Measurements from ENCODE around the gene TBC1D16.
"Not testable (repeated sequence)": the region's sequence is repeated elsewhere in the genome, so short reads cannot be mapped to it uniquely, and the experiment has no call there.

The TBC1D16 gene

DNA sequence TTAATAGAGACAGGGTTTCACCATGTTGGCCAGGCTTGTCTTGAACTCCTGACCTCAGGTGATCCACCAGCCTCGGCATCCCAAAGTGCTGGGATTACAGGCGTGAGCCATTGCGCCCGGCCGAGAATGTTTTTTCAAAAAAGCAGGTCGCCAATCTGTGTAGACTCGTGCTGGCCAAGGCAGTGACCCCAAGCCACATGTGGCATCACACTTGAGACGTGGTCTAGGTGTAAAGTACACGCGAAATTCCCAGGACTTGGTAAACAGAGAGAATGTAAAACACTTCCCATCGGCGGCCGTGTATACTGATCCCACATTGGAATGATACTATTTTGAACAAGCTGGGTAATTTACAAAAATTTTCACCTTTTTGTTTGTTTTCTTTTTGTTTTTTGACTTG lies 41.1 kb downstream of the TBC1D16 start:
- no peak overlapping the region for H3K4me3 ChIP-seq (ENCODE audit: low read depth, low read length)
- DNase-seq (ENCODE audit: low read depth): no peak
- TF ChIP-seq, protein P1, sequence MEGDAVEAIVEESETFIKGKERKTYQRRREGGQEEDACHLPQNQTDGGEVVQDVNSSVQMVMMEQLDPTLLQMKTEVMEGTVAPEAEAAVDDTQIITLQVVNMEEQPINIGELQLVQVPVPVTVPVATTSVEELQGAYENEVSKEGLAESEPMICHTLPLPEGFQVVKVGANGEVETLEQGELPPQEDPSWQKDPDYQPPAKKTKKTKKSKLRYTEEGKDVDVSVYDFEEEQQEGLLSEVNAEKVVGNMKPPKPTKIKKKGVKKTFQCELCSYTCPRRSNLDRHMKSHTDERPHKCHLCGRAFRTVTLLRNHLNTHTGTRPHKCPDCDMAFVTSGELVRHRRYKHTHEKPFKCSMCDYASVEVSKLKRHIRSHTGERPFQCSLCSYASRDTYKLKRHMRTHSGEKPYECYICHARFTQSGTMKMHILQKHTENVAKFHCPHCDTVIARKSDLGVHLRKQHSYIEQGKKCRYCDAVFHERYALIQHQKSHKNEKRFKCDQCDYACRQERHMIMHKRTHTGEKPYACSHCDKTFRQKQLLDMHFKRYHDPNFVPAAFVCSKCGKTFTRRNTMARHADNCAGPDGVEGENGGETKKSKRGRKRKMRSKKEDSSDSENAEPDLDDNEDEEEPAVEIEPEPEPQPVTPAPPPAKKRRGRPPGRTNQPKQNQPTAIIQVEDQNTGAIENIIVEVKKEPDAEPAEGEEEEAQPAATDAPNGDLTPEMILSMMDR (conservative IDR thresholded peaks at IDR 0.05; ENCODE audit: low read depth, low read length): no peak

DNA sequence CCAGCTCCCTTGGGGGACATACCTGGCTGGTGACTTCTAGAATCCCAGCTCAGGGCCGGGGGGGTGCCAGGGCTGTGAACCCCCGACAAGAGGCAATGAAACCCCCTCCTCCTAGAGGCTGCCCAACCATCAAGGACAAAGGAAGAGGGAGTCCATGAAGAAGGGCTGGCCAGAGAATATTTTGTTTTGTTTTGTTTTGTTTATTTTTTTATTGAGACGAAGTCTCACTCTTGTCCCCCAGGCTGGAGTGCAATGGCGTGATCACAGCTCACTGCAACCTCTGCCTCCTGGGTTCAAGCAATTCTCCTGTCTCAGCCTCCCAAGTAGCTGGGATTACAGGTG lies 41.5 kb downstream of the TBC1D16 start:
- not testable (repeated sequence) for H3K4me3 ChIP-seq (ENCODE audit: low read depth, low read length); DNase-seq (ENCODE audit: low read depth)

DNA sequence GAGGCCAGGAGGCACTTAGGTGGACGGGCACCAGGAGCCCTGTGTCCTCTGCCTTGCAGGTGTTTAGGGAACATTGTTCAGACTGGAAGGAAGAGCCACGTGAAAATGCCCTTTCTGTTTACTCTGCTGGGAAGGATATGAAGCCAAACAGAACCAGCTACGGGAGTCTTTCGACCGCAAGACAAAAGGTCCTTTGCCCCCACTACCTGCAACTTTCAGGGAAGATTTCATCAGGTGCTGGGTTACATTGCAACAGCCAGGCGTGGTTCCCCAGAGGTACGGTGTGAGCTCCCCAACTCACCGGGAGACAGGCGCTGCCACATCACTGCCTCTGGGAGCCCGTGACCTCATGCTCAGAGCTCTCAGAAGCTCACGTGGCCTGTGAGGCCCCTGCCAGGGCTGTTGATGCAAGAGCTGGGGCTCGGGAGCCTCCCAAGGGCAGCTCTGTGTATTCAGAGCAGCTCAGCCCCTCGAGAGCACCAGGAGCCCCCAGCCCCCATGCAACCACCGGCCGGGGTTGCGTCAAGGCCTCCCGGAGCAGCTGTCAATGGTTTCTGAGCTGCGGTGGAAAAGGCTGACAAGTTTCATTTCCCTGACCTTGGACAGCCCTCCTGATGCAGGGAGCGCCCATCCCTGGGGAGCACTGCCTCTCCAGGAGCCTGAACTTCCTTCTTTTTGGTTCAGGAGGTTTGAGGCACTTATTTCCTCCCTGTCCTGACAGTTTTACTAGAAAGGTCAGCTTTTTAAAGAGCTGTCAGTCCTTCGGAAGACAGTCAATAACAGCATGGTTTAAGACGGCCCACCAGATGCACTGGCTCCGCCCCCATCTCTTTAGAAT lies 42.1 kb downstream of the TBC1D16 start:
- peak; percentile 98 for DNase-seq (ENCODE audit: low read depth)
- H3K4me3 ChIP-seq (ENCODE audit: low read depth, low read length): no peak overlapping the region
- TF ChIP-seq, protein P1 (conservative IDR thresholded peaks at IDR 0.05; ENCODE audit: low read depth, low read length): no peak

DNA sequence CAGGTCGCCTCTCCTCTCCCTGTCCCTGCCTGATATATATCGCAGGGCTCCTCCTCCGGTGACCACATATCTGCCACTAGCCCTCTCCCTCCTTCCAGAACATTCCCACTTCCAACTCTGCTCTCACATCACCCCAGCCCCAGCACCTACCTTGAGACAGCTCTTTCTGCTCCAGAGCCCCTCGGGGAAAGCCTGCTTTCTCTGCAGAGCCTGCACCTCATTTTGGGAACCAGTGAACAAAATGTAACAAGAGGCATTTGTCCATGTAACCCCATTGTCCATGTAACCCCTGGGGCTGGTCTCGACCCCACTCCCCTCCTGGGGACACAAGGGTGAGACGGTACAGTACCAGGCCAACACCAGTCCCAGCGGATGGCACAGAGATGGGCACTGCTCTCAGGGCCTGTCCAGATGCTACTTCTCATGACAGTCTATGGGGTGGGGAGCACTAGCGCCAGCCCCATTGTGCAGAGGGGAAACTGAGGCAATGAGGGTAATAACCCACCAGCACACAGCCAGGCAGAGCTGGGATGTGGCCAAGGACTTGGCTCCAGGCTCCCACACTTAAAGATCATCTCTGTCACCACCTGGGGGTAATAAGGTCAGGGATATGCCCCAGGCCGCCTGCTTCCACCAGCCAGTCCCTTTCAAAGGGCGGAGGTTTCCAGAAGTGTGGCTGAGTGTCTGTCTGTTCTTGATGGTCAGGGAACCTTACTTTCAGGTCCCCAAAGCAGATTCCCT lies 42.9 kb downstream of the TBC1D16 start:
- TF ChIP-seq, protein P1 (conservative IDR thresholded peaks at IDR 0.05; ENCODE audit: low read depth, low read length): no peak
- peak overlapping the region; percentile 49 for H3K4me3 ChIP-seq (ENCODE audit: low read depth, low read length)
- peak; percentile 23 for DNase-seq (ENCODE audit: low read depth)

DNA sequence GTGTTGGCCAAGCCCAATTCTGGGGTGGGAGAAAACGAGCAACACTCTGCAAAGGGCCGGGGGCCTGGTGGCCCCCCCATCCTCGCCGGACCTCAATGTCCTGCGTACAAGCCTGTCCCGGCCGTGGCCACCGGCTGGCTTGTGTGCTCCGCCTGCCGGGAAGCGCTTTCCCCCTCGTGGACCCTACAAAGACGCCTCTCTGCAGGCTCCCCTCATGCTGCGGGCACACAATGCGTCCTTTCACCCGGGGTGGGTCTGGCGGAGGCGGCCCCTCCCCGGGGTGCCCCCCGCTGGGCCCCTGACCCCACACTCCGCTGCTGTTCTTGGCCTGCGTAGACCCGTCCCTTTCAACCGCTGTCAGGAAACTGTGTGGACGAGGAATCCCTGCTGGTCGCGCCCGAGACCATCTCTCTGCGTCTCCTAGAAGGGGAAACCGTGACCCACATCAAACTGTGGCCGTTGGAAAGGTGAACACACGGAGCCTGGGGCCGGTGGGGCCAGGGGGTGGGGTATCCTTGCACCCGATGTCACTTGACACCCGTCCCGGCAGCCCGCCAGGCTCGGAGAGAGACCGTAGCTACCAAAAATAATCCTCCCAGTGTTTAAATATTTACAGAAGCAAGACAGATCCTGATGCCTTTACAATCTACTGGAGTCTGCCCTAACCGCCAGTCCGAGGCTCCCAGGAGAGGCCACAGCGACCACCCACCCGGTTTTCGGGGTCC lies 43.6 kb downstream of the TBC1D16 start:
- DNase-seq (ENCODE audit: low read depth): peak; percentile 25
- peak overlapping the region; percentile 49 for H3K4me3 ChIP-seq (ENCODE audit: low read depth, low read length)

DNA sequence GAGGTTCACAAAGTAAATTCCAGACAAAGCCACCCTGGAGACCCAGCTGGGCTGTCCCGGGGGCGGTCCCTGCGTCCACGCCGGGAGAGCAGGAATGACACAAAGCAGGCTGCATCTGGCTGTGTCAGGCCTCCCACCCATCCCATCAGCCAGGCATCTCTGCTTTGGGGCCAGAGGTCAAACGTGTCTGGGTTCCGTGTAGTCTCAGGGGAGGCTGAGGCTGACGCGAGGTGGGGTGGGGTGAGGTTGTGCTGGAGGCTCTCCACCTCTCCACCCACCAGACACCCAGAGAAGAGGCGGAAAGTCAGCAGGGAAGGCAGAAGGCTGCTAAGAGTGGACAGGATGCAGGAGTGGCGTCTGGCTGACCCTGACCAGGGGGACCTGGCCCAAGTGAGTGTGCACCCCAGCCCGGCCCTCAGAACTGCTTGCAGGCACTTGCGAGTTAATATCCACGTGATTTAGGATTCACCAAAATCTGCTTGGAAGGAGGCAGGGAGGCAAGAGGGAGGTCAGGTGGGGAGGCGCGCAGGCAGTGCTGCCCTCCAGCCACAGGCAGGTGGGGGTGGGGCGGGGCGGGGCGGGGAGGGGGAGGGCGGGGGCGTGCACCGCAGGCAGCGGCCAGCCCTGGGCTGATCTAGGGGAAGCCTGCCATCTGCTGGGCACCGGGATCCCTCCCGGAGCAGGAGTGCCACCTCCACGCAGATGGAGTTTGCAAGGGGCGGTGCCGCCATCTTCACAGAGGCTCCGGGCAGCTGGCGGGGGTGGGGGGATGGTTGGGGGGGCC lies 44.3 kb downstream of the TBC1D16 start:
- DNase-seq (ENCODE audit: low read depth): peak; percentile 82
- H3K4me3 ChIP-seq (ENCODE audit: low read depth, low read length): peak overlapping the region; percentile 49
- TF ChIP-seq, protein P1 (conservative IDR thresholded peaks at IDR 0.05; ENCODE audit: low read depth, low read length): peak; percentile 69

More for the DNA sequence above, 43.6 kb downstream of the TBC1D16 start:
- TF ChIP-seq, protein P1 (conservative IDR thresholded peaks at IDR 0.05; ENCODE audit: low read depth, low read length): no peak
